Activated naive CD8-positive, alpha-beta T cell treated with anti-CD3 and anti-CD28 coated beads, Interleukin-2, amount 50 U/mL, for 24 hours (primary cell): ENCODE data around the gene SSBP3.

Experiments
- ATAC-seq: fragments of 150-1000 bp; cut with Tn5 transposase; one replicate; pipeline ENCODE4 v1.10.0; 2021
- DNase-seq: peaks from one replicate; pipeline ENCODE4 v3.0.0; 2021
- H3K27ac Mint-ChIP-seq: one replicate; pipeline ENCODE4 v1.8.0; 2021; ENCODE audit warnings: mild to moderate bottlenecking, mixed read lengths
- H3K27me3 Mint-ChIP-seq: one replicate; pipeline ENCODE4 v1.8.0; 2021; ENCODE audit warnings: mixed read lengths
- H3K36me3 Mint-ChIP-seq: one replicate; pipeline ENCODE4 v1.8.0; 2021; ENCODE audit warnings: low read depth, mixed read lengths
- H3K4me1 Mint-ChIP-seq: one replicate; pipeline ENCODE4 v1.8.0; 2021; ENCODE audit warnings: mixed read lengths
- H3K4me3 Mint-ChIP-seq: one replicate; pipeline ENCODE4 v1.8.0; 2021; ENCODE audit warnings: mild to moderate bottlenecking, moderate library complexity, mixed read lengths
- H3K9me3 Mint-ChIP-seq: one replicate; pipeline ENCODE4 v1.8.0; 2021; ENCODE audit warnings: mixed read lengths

SSBP3 gene

DNA sequence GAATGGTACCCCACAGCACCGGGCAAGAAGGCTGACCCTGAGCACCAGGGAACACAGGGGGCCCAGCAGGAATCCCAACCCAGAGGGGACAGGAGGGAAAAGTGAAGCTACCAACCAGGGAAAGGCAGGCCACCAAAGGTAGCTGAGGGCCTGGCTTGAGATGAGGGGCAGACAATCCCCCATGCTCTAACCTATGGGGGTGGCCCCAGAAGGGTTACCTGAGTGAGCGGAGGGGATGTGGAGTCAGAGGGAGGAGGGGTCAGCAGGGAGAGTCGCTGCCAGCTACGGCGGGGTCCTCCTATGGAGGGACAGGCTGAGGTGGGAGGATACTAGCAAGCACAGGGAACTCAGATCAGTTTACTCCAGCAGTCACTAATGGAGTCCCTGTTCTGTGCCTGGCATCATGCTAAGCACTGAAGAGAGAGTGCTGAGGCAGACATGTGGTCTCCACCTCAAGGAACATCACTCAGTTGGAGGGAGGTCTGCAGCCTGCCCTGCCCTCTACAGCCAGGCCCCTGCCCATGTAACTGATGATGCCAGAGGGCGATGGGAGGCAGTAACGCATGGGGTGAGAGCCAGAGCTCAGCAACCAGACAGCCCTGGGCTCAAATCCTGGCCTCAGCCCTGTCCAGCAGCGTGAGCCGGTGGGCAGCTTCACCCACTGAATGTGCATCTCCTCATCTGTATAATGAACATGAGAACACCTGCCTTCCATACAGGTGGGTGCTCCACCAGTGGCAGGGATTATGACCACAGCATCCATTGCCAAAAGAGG is 227.7 kb downstream of the SSBP3 start:
- DNase-seq (no peak), ATAC-seq (no peak)
- Mint-ChIP-seq H3K4me3 (no peak overlapping the region), H3K36me3 (peaks cover 4% of the 10 kb centered on the region), H3K4me1 (no peaks in the 10 kb centered on the region), H3K9me3 (no peaks in the 10 kb centered on the region), H3K27me3 (no peaks in the 10 kb centered on the region), H3K27ac (no peak overlapping the region)

GRCh38 chr1:54177726-54178125 is 228.5 kb downstream of the SSBP3 start:
- Mint-ChIP-seq H3K4me3 (no peak overlapping the region), H3K4me1 (no peaks in the 10 kb centered on the region), H3K27ac (no peak overlapping the region), H3K36me3 (no peaks in the 10 kb centered on the region), H3K27me3 (no peaks in the 10 kb centered on the region), H3K9me3 (no peaks in the 10 kb centered on the region)
- DNase-seq (no peak), ATAC-seq (no peak)

GRCh38 chr1:54176621-54177327 is 229.4 kb downstream of the SSBP3 start:
- no peak for ATAC-seq
- no peak for DNase-seq
- Mint-ChIP-seq H3K27me3 (no peaks in the 10 kb centered on the region), H3K36me3 (no peaks in the 10 kb centered on the region), H3K9me3 (no peaks in the 10 kb centered on the region), H3K4me1 (no peaks in the 10 kb centered on the region), H3K4me3 (no peak overlapping the region), H3K27ac (no peak overlapping the region)
